ENCODE data around the gene ARRDC1.

ARRDC1 gene

DNA sequence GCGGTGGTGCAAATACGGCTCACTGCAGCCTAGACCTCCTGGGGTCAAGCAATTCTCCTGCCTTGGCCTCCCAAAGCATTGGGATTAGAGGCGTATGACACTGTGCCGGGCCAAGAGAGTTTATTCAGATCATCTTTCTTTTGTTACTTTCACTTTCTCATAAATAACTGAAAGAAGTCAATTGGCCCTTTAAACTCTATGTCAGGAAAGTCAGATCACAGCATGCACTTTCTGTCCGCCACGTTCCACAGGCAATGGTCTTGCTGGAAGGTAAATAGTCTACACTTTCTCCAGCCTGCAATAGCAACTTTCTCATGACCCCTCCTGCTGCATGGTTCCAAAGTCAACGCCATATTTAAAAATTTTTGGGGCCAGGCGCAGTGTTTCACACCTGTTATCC lies 6.5 kb upstream of the ARRDC1 start:
- TF ChIP-seq GABPA (IDR thresholded peaks at IDR 0.05; ENCODE audit: low read depth), result no peak
- TF ChIP-seq, protein P1, sequence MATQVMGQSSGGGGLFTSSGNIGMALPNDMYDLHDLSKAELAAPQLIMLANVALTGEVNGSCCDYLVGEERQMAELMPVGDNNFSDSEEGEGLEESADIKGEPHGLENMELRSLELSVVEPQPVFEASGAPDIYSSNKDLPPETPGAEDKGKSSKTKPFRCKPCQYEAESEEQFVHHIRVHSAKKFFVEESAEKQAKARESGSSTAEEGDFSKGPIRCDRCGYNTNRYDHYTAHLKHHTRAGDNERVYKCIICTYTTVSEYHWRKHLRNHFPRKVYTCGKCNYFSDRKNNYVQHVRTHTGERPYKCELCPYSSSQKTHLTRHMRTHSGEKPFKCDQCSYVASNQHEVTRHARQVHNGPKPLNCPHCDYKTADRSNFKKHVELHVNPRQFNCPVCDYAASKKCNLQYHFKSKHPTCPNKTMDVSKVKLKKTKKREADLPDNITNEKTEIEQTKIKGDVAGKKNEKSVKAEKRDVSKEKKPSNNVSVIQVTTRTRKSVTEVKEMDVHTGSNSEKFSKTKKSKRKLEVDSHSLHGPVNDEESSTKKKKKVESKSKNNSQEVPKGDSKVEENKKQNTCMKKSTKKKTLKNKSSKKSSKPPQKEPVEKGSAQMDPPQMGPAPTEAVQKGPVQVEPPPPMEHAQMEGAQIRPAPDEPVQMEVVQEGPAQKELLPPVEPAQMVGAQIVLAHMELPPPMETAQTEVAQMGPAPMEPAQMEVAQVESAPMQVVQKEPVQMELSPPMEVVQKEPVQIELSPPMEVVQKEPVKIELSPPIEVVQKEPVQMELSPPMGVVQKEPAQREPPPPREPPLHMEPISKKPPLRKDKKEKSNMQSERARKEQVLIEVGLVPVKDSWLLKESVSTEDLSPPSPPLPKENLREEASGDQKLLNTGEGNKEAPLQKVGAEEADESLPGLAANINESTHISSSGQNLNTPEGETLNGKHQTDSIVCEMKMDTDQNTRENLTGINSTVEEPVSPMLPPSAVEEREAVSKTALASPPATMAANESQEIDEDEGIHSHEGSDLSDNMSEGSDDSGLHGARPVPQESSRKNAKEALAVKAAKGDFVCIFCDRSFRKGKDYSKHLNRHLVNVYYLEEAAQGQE (IDR thresholded peaks at IDR 0.05; ENCODE audit: insufficient replicate concordance, low read depth), result no peak
- no peak overlapping the region for H3K4me3 ChIP-seq (replicated peaks; ENCODE audit: insufficient read depth, low read length)
- no peak for DNase-seq (ENCODE audit: low read depth in 1 of 2, low spot score in 1 of 2)
- H3K27ac ChIP-seq (replicated peaks), result no peak overlapping the region
- no peaks in the 10 kb centered on the region for H3K27me3 ChIP-seq (ENCODE audit: insufficient read depth, poor library complexity, severe bottlenecking)

DNA sequence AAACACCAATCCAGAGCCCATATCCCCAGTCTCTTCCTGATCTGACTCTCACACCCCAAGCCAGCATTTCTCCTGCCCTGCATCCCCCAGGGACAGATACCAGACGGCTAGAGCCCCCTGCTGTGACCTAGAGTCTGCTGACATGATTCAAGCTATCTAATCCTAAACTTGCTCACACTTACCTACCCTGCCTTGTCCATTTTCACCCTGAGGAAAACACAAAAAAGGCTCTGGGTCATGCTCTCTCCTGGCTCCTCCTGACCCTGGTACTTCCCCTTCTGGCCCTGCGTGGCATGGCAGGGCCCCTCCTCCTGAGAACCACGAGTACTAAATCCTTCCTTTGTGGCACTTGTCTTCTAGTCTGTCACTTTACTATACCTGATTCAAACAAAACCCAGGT lies 2.8 kb upstream of the ARRDC1 start:
- DNase-seq (ENCODE audit: low read depth in 1 of 2, low spot score in 1 of 2), result peak in 1 of 2 experiments; percentile 74
- TF ChIP-seq, protein P2, sequence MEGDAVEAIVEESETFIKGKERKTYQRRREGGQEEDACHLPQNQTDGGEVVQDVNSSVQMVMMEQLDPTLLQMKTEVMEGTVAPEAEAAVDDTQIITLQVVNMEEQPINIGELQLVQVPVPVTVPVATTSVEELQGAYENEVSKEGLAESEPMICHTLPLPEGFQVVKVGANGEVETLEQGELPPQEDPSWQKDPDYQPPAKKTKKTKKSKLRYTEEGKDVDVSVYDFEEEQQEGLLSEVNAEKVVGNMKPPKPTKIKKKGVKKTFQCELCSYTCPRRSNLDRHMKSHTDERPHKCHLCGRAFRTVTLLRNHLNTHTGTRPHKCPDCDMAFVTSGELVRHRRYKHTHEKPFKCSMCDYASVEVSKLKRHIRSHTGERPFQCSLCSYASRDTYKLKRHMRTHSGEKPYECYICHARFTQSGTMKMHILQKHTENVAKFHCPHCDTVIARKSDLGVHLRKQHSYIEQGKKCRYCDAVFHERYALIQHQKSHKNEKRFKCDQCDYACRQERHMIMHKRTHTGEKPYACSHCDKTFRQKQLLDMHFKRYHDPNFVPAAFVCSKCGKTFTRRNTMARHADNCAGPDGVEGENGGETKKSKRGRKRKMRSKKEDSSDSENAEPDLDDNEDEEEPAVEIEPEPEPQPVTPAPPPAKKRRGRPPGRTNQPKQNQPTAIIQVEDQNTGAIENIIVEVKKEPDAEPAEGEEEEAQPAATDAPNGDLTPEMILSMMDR (IDR thresholded peaks at IDR 0.05; ENCODE audit: insufficient read depth, low read length), result no peak
- 0 out of 2 replicates have a peak, but pooled peaks have one; percentile 22 for TF ChIP-seq POLR2AphosphoS5 (IDR thresholded peaks at IDR 0.05; ENCODE audit: low read depth)
- peak; percentile 38; the same call in 1 of the 2 replicates for TF ChIP-seq SPI1 (IDR thresholded peaks at IDR 0.05; ENCODE audit: borderline replicate concordance, low read depth)
- no peak for TF ChIP-seq GABPA (IDR thresholded peaks at IDR 0.05; ENCODE audit: low read depth)
- TF ChIP-seq, protein P1 (IDR thresholded peaks at IDR 0.05; ENCODE audit: insufficient replicate concordance, low read depth), result no peak
- Histone ChIP-seq H3K27ac (replicated peaks) (peak overlapping the region; percentile 69), H3K4me3 (replicated peaks; ENCODE audit: insufficient read depth, low read length) (no peak overlapping the region), H3K27me3 (ENCODE audit: insufficient read depth, poor library complexity, severe bottlenecking) (no peaks in the 10 kb centered on the region)

DNA sequence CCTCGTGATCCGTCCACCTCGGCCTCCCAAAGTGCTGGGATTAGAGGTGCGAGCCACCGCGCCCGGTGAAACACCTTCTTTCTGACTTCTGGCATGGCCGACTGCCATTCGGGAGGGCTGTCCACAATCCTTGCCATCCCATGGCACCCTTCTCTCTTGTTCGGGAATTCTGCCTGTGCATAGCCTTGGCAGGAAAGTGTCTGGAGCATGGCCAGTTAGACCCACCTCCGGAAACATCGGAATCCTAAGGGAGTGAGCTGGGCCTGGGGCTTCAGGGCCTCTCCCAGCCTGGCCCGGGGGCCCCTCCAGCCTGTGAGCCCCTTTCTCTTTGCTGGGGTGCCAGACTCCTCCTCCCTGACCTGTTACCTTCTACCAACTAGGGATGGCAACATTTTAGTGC lies 1.6 kb upstream of the ARRDC1 start:
- TF ChIP-seq, protein P2 (IDR thresholded peaks at IDR 0.05; ENCODE audit: insufficient read depth, low read length), result no peak
- TF ChIP-seq, protein P1 (IDR thresholded peaks at IDR 0.05; ENCODE audit: insufficient replicate concordance, low read depth), result no peak
- no peak for TF ChIP-seq SPI1 (IDR thresholded peaks at IDR 0.05; ENCODE audit: borderline replicate concordance, low read depth)
- Histone ChIP-seq H3K27ac (replicated peaks) (no peak overlapping the region), H3K4me3 (replicated peaks; ENCODE audit: insufficient read depth, low read length) (no peak overlapping the region), H3K27me3 (ENCODE audit: insufficient read depth, poor library complexity, severe bottlenecking) (no peaks in the 10 kb centered on the region)
- no peak for DNase-seq (ENCODE audit: low read depth in 1 of 2, low spot score in 1 of 2)

All from HL-60 (cell line).